ENCODE results near the gene EN2. TPM values are rescaled to one million over a fixed set of nuclear protein-coding genes. Genes with fewer than 3 reads are reported as not detected.
A peak's percentile ranks its signal among the peaks of the same experiment; 100 is the strongest.

EN2 gene
- total and polyA plus RNA-seq, 12 donors, result 0.07 to 0.42 (median 0.13) TPM; not detected in 3

DNA sequence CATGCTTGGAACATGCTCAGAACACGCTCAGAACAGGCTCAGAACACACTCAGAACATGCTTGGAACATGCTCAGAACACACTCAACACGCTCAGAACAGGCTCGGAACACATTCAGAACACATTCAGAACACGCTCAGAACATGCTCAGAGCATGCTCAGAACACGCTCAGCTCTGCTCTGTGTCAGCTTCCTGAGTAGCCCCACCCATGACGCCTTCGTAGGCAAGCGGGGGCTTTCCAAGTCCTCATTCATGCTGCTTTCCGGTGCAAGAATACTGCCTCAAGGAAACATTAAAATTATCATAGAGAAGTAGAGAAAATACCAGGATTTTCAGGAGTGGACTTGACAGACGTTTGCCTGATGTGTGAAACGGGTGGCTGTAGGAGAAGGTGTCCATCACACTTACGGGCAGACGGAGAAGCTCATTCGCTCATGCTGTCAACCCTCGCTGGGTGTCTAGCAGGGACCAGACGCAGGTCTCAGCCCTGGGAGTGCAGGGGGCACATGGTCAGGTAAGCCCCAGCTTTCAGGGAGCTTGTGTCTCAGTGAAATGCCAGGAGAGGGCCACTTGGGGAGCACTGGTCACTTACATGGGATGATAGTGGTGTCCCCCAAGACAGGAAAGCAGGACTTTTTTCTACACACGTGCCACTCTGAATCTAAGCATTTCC, 24.7 kb downstream of the EN2 start:
- no peak for TF ChIP-seq POLR2A (IDR thresholded peaks at IDR 0.05)
- TF ChIP-seq, protein P1, sequence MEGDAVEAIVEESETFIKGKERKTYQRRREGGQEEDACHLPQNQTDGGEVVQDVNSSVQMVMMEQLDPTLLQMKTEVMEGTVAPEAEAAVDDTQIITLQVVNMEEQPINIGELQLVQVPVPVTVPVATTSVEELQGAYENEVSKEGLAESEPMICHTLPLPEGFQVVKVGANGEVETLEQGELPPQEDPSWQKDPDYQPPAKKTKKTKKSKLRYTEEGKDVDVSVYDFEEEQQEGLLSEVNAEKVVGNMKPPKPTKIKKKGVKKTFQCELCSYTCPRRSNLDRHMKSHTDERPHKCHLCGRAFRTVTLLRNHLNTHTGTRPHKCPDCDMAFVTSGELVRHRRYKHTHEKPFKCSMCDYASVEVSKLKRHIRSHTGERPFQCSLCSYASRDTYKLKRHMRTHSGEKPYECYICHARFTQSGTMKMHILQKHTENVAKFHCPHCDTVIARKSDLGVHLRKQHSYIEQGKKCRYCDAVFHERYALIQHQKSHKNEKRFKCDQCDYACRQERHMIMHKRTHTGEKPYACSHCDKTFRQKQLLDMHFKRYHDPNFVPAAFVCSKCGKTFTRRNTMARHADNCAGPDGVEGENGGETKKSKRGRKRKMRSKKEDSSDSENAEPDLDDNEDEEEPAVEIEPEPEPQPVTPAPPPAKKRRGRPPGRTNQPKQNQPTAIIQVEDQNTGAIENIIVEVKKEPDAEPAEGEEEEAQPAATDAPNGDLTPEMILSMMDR (IDR thresholded peaks at IDR 0.05), result no peak
- Histone ChIP-seq H3K36me3 (replicated peaks in 1 of 2) (no peaks in the 10 kb centered on the region), H3K27ac (no peak overlapping the region), H3K4me3 (no peak overlapping the region), H3K4me1 (replicated peaks in 1 of 2) (no peaks in the 10 kb centered on the region), H3K27me3 (peaks cover 18% of the 10 kb centered on the region), H3K9me3 (replicated peaks in 1 of 3) (no peaks in the 10 kb centered on the region)
- 58 to 65% (median 62%) methylated on average over 16 to 17 of the region's 17 CpGs for whole genome bisulfite sequencing, 4 donors
- DNase-seq, result peak in 1 of 7 donors; percentile 35
- intact Hi-C loops (cut with DNase I), result no loop called here

DNA sequence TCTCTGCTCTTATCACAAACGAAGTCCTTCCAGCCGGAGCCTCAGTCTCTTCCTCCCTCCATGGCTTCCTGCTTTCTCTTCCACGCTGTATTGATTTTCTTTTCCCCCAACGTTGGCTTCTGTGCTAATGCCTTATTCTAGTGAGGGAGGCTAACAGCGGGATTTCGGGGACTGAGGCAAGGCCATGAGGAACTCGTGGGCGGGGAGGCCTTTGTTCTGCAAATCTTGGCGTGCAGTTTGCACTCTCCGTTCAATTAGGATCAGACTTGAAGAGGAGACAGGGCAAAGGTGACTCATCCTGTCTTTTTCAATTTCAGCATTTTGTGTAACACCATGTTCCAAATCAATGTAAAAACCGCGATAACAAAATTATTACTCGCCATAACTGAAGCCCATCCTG, 25.3 kb downstream of the EN2 start:
- H3K36me3 ChIP-seq (replicated peaks in 1 of 2), result no peaks in the 10 kb centered on the region
- intact Hi-C loops (cut with DNase I), result no loop called here
- no peak overlapping the region for H3K27ac ChIP-seq
- no peak overlapping the region for H3K4me3 ChIP-seq
- no peaks in the 10 kb centered on the region for H3K4me1 ChIP-seq (replicated peaks in 1 of 2)
- 32 to 45% (median 43%) methylated on average over 13 of the region's 13 CpGs for WGBS, 4 donors
- H3K9me3 ChIP-seq (replicated peaks in 1 of 3), result no peaks in the 10 kb centered on the region
- TF ChIP-seq, protein P1 (IDR thresholded peaks at IDR 0.05), result no peak
- TF ChIP-seq POLR2A (IDR thresholded peaks at IDR 0.05), result no peak
- peaks cover 18% of the 10 kb centered on the region for H3K27me3 ChIP-seq
- peak in 1 of 7 donors; percentile 14 for DNase-seq

DNA sequence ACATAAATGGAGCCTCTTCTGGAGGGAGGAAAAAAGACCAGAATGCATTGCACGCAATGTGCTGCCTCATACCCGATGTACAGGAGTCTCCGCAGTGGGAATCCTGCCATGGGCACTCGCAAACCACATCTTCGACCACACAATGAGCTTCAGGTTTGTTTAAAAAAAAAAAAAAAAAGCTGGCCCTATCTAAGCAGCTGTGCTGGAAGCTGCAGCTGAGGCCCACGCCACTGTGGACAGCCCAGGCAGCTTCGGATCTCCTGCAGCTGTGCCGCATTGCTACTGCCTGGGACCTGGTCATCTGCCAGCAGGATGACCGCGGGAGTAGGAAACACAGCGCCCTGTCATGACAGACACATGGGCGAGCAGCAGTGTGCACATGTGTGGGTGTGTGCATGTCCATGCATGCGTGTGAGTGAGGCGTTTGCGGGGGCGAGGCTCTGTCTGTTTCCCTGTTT, 26.0 kb downstream of the EN2 start:
- Histone ChIP-seq H3K4me3 (no peak overlapping the region), H3K27ac (no peak overlapping the region), H3K9me3 (replicated peaks in 1 of 3) (no peaks in the 10 kb centered on the region), H3K27me3 (peaks cover 23% of the 10 kb centered on the region), H3K4me1 (replicated peaks in 1 of 2) (no peaks in the 10 kb centered on the region), H3K36me3 (replicated peaks in 1 of 2) (no peaks in the 10 kb centered on the region)
- TF ChIP-seq, protein P1 (IDR thresholded peaks at IDR 0.05), result no peak
- no peak for TF ChIP-seq POLR2A (IDR thresholded peaks at IDR 0.05)
- DNase-seq, result no peak
- intact Hi-C loops (cut with DNase I), result no loop called here
- 66 to 92% (median 71%) methylated on average over 14 to 16 of the region's 16 CpGs for WGBS, 4 donors

DNA sequence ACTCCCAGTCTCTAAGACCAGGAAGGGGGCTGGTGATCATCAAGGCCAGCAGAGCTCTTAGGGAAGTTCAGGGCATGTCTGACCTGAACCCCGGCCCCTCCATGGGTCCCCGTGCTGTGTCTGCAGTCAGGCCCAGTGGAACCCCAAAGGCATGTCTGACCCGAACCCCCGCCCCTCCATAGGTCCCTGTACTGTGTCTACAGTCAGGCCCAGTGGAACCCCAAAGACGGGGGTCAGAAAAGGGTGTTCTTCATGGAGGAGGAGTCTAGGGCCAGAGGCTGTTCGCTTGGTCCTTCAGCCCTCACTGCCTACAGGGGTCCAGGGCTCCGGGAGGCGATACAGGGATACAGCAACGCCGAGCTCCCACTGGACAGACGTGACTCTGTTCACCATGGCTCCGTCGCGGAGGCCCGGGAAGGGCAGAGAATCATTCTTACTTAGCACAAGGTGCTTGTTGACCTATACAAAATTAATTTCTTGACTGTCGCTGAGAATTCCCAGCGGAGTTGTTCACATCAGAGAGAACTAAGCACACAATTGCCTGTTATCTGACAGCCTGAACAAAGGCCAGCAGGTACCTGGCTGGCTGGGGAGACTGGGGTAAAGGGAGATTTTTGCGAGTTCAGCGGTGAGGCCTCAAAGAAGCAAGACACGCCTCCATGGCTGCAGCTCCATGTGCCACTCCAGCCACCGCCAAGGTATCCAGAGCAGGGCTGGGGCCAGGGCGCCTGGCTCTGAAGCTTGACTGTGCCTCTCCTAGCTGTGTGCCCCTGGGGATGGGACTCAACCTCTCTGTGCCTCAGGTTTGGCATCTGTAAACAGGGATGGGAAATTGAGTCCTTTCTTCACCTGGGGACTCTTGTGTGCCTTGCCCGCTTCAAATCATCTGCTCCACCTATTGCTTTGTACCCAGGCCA, 26.8 kb downstream of the EN2 start:
- Histone ChIP-seq H3K9me3 (replicated peaks in 1 of 3) (no peaks in the 10 kb centered on the region), H3K27me3 (peaks cover 17% of the 10 kb centered on the region), H3K27ac (no peak overlapping the region), H3K36me3 (replicated peaks in 1 of 2) (no peaks in the 10 kb centered on the region), H3K4me3 (no peak overlapping the region), H3K4me1 (replicated peaks in 1 of 2) (no peaks in the 10 kb centered on the region)
- WGBS, 4 donors, result 74 to 90% (median 85%) methylated on average over 18 to 23 of the region's 23 CpGs
- DNase-seq, result no peak
- intact Hi-C loops (cut with DNase I), result no loop called here
- TF ChIP-seq POLR2A (IDR thresholded peaks at IDR 0.05), result no peak
- TF ChIP-seq, protein P1 (IDR thresholded peaks at IDR 0.05), result no peak

All from adrenal gland (tissue), 12 donors.